Heart right ventricle (tissue), 16 donors: ENCODE results near the gene SDK2. TPM values are rescaled to one million over a fixed set of nuclear protein-coding genes. Genes with fewer than 3 reads are reported as not detected.
A peak's percentile ranks its signal among the peaks of the same experiment; 100 is the strongest.

Source experiments
- ATAC-seq, 8 donors: fragments of 200-7000 bp; cut with Tn5 transposase; one replicate each; pipeline ENCODE4 v1.9.1; 2020; ENCODE audit warnings: mild to moderate bottlenecking in 8 of 8, moderate library complexity in 8 of 8, moderate number of reproducible peaks in 1 of 8
- DNase-seq, 2 donors: peaks; one replicate each; pipeline ENCODE4 v3.0.0-alpha.2; 2020
- H3K27ac ChIP-seq, 10 donors: fragments of 200-600 bp; sonication (generic) in 2 of 10; one replicate each; pipeline versions ENCODE4 v1.5.0 to v1.8.0; 2020 to 2022; ENCODE audit warnings: mild to moderate bottlenecking in 3 of 10
- H3K27me3 ChIP-seq, 7 donors: fragments of 200-600 bp; one replicate each; pipeline ENCODE4 v1.8.0; 2021 to 2022; ENCODE audit warnings: mild to moderate bottlenecking in 2 of 7
- H3K36me3 ChIP-seq, 9 donors: fragments of 200-600 bp; sonication (generic) in 1 of 9; one replicate each; pipeline versions ENCODE4 v1.5.0 to v1.8.0; 2020 to 2022; ENCODE audit warnings: mild to moderate bottlenecking in 2 of 9
- H3K4me1 ChIP-seq, 9 donors: fragments of 200-600 bp; sonication (generic) in 1 of 9; one replicate each; pipeline versions ENCODE4 v1.5.0 to v1.8.0; 2020 to 2022; ENCODE audit warnings: mild to moderate bottlenecking in 4 of 9
- H3K4me3 ChIP-seq, 10 donors: fragments of 200-600 bp; sonication (generic) in 2 of 10; one replicate each; pipeline versions ENCODE4 v1.5.0 to v1.8.0; 2020 to 2022; ENCODE audit warnings: mild to moderate bottlenecking in 7 of 10, moderate library complexity in 2 of 10
- H3K9me3 ChIP-seq, 11 donors: fragments of 200-600 bp in 10 of 11; sonication (generic) in 2 of 11; one replicate each; pipeline versions ENCODE4 v1.5.0 to v1.8.0; 2013 to 2022; ENCODE audit warnings: mild to moderate bottlenecking in 2 of 11, control low read depth in 1 of 11, moderate library complexity in 1 of 11
- WGBS, 2 donors: extraction: QIAGEN DNeasy Blood & Tissue Kit; methylation state at CpG; one replicate each; pipeline ENCODE4 v1.1.7; 2013; ENCODE audit warnings: inconsistent platforms in 1 of 2; 5-methylcytosine and 5-hydroxymethylcytosine counted together
- intact Hi-C, 10 donors: fragments of 100-400 bp; cut with DNase I; formaldehyde crosslinking; loops; one replicate each; pipeline versions ENCODE4 v1.11.1 to v1.14.2; 2022
- polyA plus RNA-seq, 2 donors: library from polyadenylated mRNA; stranded (reverse); fragments of 200-250 nt; gene quantifications; one replicate each; pipeline ENCODE4 v1.2.3, GENCODE V29; 2013
- total RNA-seq, 10 donors: library from RNA; stranded (reverse); fragmentation: NEBNext Ultra II Directional in 3 of 10; extraction: Animal tissue kit (Norgen Biotek cat#: 25700) in 3 of 10; gene quantifications; one replicate each; pipeline versions ENCODE4 v1.2.1 to v1.2.4, GENCODE V29; 2021 to 2023
- TF ChIP-seq, protein P1 (sequence below), 9 donors: fragments of 200-600 bp; sonication (generic) in 2 of 9; IDR thresholded peaks; one replicate each; pipeline versions ENCODE4 v1.5.0 to v1.8.0; 2021 to 2022; ENCODE audit warnings: antibody characterized with exemption in 9 of 9, mild to moderate bottlenecking in 5 of 9, moderate library complexity in 1 of 9
- donor health status: Arrhythmogenic right ventricular cardiomyopathy.
- donor health status: ischemic (EF 13 %, LVEDD 7.1; RV severe dilation, severe dysfunction).
- donor health status: healthy with polysubstance abuse.
- donor health status: DM: no; HTN: yes; CAD: no.
- donor health status: DM: no; HTN: no; CAD: no.
- donor health status: ischemic (EF 25% LVEDD 6.9; RV normal size, moderate dysfunction).
- donor health status: ischemic (EF 25% LVEDD 5.7; RV mildly dilated, moderate dysfunction).
- donor health status: healthy.
- donor health status: DM: yes; HTN: yes; CAD: no.
- donor health status: Ischemic cardiomyopathy.
- donor health status: ischemic (EF 35%, LVEDD 5.7; RV mildly dilated, moderate dysfunction).
- donor health status: nonischemic (EF 11% LVEDD 7.7; RV severe dilation, severe dysfunction).
- donor health status: DM: yes; HTN: yes; CAD: no.
- donor health status: PGD.
- donor health status: ischemic (EF 29% LVEDD 5.4; RV normal size, mild dysfunction).
- donor health status: nonischemic (EF 23%, LVEDD 6.1; RV moderate dilation, normal function).

SDK2 gene
- total and polyA plus RNA-seq, 12 donors: 0.44 to 4.2 (median 1.9) TPM

DNA sequence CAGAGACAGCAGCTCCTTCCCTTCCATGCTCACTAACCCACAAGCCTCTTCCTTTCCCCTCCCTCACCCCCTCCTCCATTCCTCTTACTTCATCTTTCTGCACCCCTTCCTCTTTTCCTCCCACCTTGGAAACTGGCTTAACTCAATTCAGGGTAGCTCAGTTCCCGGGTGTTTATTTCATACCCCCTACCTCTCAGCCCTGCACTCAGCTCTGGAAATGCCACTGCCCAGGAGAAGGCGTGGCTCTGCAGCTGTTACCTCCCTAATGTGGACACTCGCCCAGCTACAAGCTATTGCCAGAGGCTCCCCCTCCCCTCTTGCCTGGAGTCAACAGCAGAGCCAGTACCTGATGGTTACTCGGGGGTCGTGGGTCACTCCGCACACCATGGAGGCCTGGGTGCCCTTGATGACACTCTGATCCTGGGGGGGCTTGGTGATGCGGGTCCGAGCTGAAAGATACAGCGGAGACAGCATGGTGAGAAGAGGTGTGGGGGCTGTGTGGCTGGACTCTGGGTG, 214.0 kb downstream of the SDK2 start:
- WGBS, 2 donors: 78 to 83% methylated on average over 9 of the region's 9 CpGs
- no peaks in the 10 kb centered on the region for H3K36me3 ChIP-seq
- no peak overlapping the region for H3K4me3 ChIP-seq
- no peak overlapping the region for H3K27ac ChIP-seq
- DNase-seq (no peak), ATAC-seq (no peak)
- intact Hi-C loops: loop anchor here (5.0 to 10.0 kb wide), 10 partner anchors 105 to 747 kb away; partner anchors contain the start of gene SDK2 (in 2 of the 10)
- peaks cover 0 to 15% (median 8%) of the 10 kb centered on the region in 9 donors for H3K4me1 ChIP-seq
- peaks cover 0 to 4% (median 0%) of the 10 kb centered on the region in 7 donors for H3K27me3 ChIP-seq
- H3K9me3 ChIP-seq: no peaks in the 10 kb centered on the region
- TF ChIP-seq, protein P1, sequence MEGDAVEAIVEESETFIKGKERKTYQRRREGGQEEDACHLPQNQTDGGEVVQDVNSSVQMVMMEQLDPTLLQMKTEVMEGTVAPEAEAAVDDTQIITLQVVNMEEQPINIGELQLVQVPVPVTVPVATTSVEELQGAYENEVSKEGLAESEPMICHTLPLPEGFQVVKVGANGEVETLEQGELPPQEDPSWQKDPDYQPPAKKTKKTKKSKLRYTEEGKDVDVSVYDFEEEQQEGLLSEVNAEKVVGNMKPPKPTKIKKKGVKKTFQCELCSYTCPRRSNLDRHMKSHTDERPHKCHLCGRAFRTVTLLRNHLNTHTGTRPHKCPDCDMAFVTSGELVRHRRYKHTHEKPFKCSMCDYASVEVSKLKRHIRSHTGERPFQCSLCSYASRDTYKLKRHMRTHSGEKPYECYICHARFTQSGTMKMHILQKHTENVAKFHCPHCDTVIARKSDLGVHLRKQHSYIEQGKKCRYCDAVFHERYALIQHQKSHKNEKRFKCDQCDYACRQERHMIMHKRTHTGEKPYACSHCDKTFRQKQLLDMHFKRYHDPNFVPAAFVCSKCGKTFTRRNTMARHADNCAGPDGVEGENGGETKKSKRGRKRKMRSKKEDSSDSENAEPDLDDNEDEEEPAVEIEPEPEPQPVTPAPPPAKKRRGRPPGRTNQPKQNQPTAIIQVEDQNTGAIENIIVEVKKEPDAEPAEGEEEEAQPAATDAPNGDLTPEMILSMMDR (IDR thresholded peaks at IDR 0.05): no peak

DNA sequence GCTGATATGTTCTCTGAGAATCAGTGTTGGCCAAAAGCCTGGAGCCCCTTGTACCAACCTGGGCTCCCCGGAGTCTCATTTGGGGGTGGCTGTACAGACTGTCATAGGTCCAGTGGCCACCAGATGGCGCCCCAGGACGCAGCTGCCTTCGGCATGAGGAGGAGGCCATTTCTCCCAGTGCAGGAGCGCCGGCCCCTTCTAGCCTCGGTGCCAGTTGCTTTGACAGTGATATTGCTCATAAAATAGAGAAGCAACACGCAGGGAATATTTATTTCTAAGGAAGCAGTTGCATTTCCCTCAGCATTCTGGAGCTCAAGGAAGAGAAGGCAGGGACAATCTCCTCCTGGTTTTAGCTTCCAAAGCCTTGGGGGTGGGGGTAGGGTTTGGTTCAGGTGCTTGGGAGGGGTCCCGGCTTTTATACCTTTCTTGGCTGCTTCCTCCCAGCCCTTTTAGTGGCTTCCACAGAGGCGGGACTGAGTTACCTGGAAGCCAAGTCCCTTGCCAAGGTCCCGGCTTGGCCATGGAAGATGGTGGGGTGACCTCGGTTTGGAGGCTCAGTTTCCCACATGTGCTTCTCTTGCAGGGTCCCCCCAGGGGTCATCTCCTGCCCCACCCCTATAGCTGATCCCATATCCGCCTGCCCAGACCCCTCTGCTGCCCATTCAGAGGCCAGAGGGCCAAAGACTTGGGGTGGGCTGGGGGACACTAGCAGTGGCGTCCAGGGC, 214.6 kb downstream of the SDK2 start:
- Histone ChIP-seq H3K27me3 (peaks cover 0 to 4% (median 0%) of the 10 kb centered on the region in 7 donors), H3K27ac (no peak overlapping the region), H3K4me3 (no peak overlapping the region), H3K9me3 (no peaks in the 10 kb centered on the region), H3K36me3 (no peaks in the 10 kb centered on the region), H3K4me1 (peaks cover 0 to 15% (median 8%) of the 10 kb centered on the region in 9 donors)
- 28 to 35% methylated on average over 14 of the region's 14 CpGs for WGBS, 2 donors
- TF ChIP-seq, protein P1 (IDR thresholded peaks at IDR 0.05): peak; percentile 95 to 99 (median 98)
- DNase-seq (peak; percentile 85 to 90), ATAC-seq (peak; percentile 90 to 95 (median 94))
- intact Hi-C loops: loop anchor here (1.0 to 10.0 kb wide), 21 partner anchors 105 to 748 kb away; partner anchors contain the start of gene SDK2 (in 6 of the 10)

DNA sequence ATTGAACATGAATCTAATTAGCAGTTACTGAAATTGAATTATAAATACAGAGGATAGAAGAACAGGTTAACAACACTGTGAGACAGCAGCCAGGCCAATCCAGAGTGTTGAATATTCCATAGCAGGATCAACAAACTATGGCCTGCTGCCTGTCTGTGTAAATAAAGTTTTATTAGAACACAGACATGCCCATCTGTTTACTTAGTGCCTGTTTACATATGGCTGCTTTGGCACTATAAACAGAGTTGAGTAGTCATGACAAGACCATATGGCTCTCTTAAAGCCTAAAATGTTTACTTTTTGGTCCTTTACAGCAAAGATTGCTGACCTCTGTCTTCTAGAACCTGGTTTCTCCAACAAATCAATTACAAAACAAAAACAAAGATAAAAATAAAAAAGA, 217.0 kb downstream of the SDK2 start:
- TF ChIP-seq, protein P1 (IDR thresholded peaks at IDR 0.05): no peak
- Histone ChIP-seq H3K4me1 (peaks cover 0 to 15% (median 8%) of the 10 kb centered on the region in 9 donors), H3K9me3 (no peaks in the 10 kb centered on the region), H3K27ac (no peak overlapping the region), H3K36me3 (peaks cover 0 to 4% (median 0%) of the 10 kb centered on the region in 9 donors), H3K27me3 (peaks cover 0 to 4% (median 0%) of the 10 kb centered on the region in 7 donors), H3K4me3 (no peak overlapping the region)
- ATAC-seq (no peak), DNase-seq (no peak)
- intact Hi-C loops: loop anchor here in 8 of 10 donors (5.0 to 10.0 kb wide), 8 partner anchors 215 to 750 kb away; partner anchors contain the start of gene SDK2 (in 4 of the 8)

DNA sequence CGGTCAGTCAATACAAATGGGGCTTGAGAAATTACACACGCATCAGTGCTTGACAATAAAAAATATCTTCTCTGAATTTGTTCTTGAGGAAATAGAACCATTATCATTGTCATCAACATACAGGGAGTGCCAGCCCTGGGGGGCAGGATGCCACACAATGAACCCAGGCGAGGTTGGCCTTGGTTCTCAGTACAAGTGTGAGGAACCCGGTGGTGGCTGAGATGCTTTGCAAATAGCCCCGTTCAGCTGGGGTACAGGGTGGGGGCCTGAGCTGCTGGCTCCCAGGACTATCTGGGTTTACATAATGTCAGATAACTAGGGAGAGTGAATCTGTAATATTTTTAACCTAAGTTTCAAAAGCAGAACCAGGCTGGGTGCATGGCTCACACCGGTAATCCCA, 219.7 kb downstream of the SDK2 start:
- intact Hi-C loops: loop anchor here in 5 of 10 donors (10.0 kb wide), 4 partner anchors 220 to 750 kb away; partner anchors contain the start of gene SDK2 (in 2 of the 5)
- no peak overlapping the region for H3K4me3 ChIP-seq
- WGBS, 2 donors: 80% methylated on average over 6 of the region's 6 CpGs

More for the DNA sequence above, 219.7 kb downstream of the SDK2 start:
- TF ChIP-seq, protein P1 (IDR thresholded peaks at IDR 0.05): no peak
- Histone ChIP-seq H3K36me3 (peaks cover 0 to 14% (median 0%) of the 10 kb centered on the region in 9 donors), H3K9me3 (no peaks in the 10 kb centered on the region), H3K27me3 (no peaks in the 10 kb centered on the region), H3K27ac (no peak overlapping the region), H3K4me1 (peaks cover 0 to 5% (median 1%) of the 10 kb centered on the region in 9 donors)
- DNase-seq: no peak
- ATAC-seq: no peak
